ENCODE results near the gene NMB.

- TF ChIP-seq EZH2 (IDR thresholded peaks at IDR 0.05; ENCODE audit: insufficient read depth, poor library complexity, severe bottlenecking): no peak
- no peak for TF ChIP-seq EZH2phosphoT487 (IDR thresholded peaks at IDR 0.05; ENCODE audit: insufficient read depth, low read depth)
Observed at GRCh38 chr15:84625123-84625522, 32.9 kb downstream of the NMB start.

All from GM23248 (cell line).